HFFc6 (cell line): ENCODE data around the gene GSS. TPM values are rescaled to one million over a fixed set of nuclear protein-coding genes. Genes with fewer than 3 reads are reported as not detected.

ENCODE experiments used
- DNase-seq: peaks from one replicate; pipeline ENCODE4 v3.0.0-alpha.2; 2018
- H3K27ac Mint-ChIP-seq: 2 replicates; pipeline ENCODE4 v1.8.0; 2020; ENCODE audit warnings: mild to moderate bottlenecking, mixed read lengths
- H3K27me3 Mint-ChIP-seq: 2 replicates; pipeline ENCODE4 v1.8.0; 2021; ENCODE audit warnings: mild to moderate bottlenecking, moderate library complexity, mixed read lengths; ENCODE audit not compliant: insufficient read depth
- H3K36me3 Mint-ChIP-seq: 2 replicates; pipeline ENCODE4 v1.8.0; 2021; ENCODE audit warnings: low read depth, mixed read lengths
- H3K4me1 Mint-ChIP-seq: 2 replicates; pipeline ENCODE4 v1.8.0; 2020; ENCODE audit warnings: low read depth, mixed read lengths
- H3K4me3 Mint-ChIP-seq: 2 replicates; pipeline ENCODE4 v1.8.0; 2020; ENCODE audit warnings: mild to moderate bottlenecking, moderate library complexity, mixed read lengths
- H3K9me3 Mint-ChIP-seq: 2 replicates; pipeline ENCODE4 v1.8.0; 2020; ENCODE audit warnings: mild to moderate bottlenecking, mixed read lengths
- total RNA-seq, 6 experiments: library from RNA; stranded (reverse); fragmentation: NEBNext Ultra II Directional; extraction: Animal tissue kit (Norgen Biotek cat#: 25700); gene quantifications; 2 replicates in 1 of 6; 3 replicates in 5 of 6; pipeline ENCODE4 v1.2.3, GENCODE V29; 2021
- TF ChIP-seq, protein P1 (sequence below): fragments of 200-600 bp; sonication (generic); IDR thresholded peaks from 2 replicates; pipeline ENCODE4 v1.5.0; 2021; ENCODE audit warnings: antibody characterized with exemption, mild to moderate bottlenecking

GSS gene
- total RNA-seq, 6 experiments from 2014 or later = 72.1 to 86.8 (median 76.6) TPM

DNA sequence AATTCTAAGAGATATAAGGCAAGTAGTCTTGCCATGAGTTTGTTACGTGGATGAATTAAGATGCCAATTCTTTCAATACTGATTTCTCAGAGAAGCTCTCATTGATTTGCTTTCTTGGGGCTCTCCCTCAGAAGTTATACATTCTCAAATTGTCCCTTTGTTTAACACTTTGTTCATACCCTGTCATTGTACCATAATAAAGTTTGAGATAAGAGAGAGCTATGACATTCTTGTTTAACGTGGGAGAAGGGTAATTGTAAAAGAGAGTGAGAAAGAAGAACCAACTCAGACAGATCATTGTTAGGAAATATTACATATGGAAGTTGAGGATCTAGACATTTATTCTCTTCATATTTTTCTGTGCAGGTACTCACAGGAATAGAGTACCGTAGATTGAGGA, 60.1 kb downstream of the GSS start:
- no peak overlapping the region for H3K27ac Mint-ChIP-seq
- H3K9me3 Mint-ChIP-seq = no peaks in the 10 kb centered on the region
- TF ChIP-seq, protein P1, sequence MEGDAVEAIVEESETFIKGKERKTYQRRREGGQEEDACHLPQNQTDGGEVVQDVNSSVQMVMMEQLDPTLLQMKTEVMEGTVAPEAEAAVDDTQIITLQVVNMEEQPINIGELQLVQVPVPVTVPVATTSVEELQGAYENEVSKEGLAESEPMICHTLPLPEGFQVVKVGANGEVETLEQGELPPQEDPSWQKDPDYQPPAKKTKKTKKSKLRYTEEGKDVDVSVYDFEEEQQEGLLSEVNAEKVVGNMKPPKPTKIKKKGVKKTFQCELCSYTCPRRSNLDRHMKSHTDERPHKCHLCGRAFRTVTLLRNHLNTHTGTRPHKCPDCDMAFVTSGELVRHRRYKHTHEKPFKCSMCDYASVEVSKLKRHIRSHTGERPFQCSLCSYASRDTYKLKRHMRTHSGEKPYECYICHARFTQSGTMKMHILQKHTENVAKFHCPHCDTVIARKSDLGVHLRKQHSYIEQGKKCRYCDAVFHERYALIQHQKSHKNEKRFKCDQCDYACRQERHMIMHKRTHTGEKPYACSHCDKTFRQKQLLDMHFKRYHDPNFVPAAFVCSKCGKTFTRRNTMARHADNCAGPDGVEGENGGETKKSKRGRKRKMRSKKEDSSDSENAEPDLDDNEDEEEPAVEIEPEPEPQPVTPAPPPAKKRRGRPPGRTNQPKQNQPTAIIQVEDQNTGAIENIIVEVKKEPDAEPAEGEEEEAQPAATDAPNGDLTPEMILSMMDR = no peak

DNA sequence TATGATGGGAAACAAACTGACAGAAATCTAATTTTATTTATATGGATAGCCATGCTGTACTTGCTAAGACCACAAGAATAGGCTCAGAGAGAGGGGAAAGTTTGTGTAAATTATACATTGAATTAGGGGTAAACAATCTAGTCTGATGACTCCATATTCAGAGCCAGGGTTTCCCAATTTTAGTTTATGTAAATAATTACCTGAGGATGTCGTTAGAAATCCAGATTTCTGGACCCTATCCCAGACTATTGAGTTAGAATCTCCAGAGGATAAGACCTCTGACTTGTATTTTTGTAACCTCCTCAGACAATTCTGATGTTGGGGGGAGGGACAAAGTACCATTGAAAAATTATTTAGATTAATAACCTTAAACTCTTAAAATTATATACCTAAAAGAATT, 60.9 kb downstream of the GSS start:
- no peaks in the 10 kb centered on the region for H3K27me3 Mint-ChIP-seq
- TF ChIP-seq, protein P1 = no peak
- no peaks in the 10 kb centered on the region for H3K9me3 Mint-ChIP-seq
- H3K4me1 Mint-ChIP-seq = peaks cover 44% of the 10 kb centered on the region
- no peak for DNase-seq
- H3K27ac Mint-ChIP-seq = no peak overlapping the region
- peaks cover 9% of the 10 kb centered on the region for H3K36me3 Mint-ChIP-seq
- H3K4me3 Mint-ChIP-seq = no peak overlapping the region

More for the DNA sequence above, 60.1 kb downstream of the GSS start:
- Mint-ChIP-seq H3K4me3 (no peak overlapping the region), H3K27me3 (no peaks in the 10 kb centered on the region), H3K36me3 (peaks cover 12% of the 10 kb centered on the region), H3K4me1 (peaks cover 43% of the 10 kb centered on the region)
- no peak for DNase-seq

DNA sequence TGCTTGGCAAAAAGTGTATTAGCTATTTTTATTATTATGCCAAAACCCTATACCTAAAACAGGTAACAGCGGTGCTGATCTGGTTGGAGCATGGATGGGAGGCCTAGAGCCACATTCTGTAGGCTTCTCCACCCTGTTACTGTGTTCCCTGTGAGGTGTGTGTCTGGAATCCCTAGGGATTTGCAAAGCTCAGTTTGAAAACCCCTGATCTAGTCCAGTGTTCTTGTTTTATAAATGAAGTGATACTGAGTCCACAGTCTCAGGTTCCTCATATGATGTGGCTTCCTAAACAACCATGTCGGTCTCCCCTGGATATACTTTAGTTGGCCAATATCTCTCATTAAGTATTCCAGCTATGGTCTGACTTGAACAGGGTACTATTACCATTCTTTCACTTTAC, 62.9 kb downstream of the GSS start:
- Mint-ChIP-seq H3K27me3 (no peaks in the 10 kb centered on the region; the same call in 1 of the 2 replicates), H3K4me1 (peaks cover 44% of the 10 kb centered on the region), H3K36me3 (peaks cover 8% of the 10 kb centered on the region), H3K27ac (no peak overlapping the region), H3K4me3 (no peak overlapping the region), H3K9me3 (no peaks in the 10 kb centered on the region)
- DNase-seq = no peak
- TF ChIP-seq, protein P1 = no peak

DNA sequence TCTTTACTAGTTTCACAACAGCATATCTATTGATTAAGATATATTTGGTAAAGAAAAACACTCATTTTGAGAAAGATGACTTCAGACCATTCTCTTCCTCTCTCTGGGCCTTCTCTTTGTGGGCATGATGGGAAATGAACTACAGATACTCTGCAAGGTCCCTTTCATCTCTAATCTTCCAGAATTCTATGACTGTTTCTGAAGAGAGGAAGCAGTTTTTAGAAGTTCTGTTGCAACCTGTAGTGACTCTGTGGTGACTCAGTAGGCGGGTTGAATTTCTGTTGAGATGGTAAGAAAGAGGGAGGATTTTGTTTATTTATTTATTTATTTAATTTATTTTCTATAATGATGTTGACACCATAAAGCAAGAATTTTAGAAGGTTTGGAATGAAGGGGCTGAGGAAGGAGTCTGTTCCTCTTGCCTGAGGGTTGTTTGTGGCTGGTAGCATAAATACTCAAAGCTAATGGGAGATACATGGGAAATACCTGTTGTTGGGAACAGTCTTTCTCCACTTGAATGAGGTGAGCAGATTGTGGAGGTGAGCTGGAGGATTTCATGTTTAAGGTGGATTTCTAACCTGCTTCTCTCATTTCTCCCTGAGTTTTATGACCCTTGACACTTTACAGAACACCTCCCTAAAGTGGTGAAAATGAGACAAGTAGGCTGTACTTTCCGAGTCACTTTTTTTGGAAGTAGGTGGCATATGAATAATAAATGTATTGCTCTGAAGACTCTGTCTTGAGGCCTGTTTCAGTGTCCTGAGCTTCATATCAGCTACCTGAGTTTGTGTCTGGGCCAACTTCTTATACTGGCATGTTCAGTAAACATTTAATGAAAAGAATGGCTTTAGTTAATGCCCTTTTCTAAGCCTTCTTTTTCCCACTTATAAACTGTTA, 64.2 kb downstream of the GSS start:
- Mint-ChIP-seq H3K4me3 (no peak overlapping the region; the same call in 1 of the 2 replicates), H3K9me3 (no peaks in the 10 kb centered on the region)

DNA sequence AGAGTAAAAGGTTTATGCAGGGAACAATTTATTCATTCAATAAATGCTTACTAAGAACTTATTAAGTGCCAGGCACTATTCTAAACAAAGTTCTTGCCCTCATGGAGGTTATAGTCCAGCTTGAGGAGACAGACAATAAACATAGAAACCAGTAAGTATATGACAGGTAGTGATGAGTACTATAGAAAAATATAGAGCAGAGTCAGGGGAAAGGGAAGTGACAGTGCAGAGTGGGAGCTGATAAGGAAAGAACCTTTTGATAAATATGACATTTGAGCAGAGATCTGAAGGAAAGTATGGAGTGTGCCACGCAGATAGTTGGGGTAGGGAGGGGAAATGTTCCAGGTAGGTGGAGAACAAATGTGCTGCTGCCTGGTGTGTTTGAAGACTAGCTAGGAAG, 67.1 kb downstream of the GSS start:
- H3K4me3 Mint-ChIP-seq = no peak overlapping the region
- no peaks in the 10 kb centered on the region; the same call in 1 of the 2 replicates for H3K27me3 Mint-ChIP-seq
- H3K9me3 Mint-ChIP-seq = no peaks in the 10 kb centered on the region
- peaks cover 28% of the 10 kb centered on the region for H3K4me1 Mint-ChIP-seq
- H3K27ac Mint-ChIP-seq = no peak overlapping the region
- no peak for DNase-seq
- H3K36me3 Mint-ChIP-seq = peaks cover 8% of the 10 kb centered on the region
- TF ChIP-seq, protein P1 = no peak

More for the DNA sequence above, 64.2 kb downstream of the GSS start:
- Mint-ChIP-seq H3K36me3 (peaks cover 8% of the 10 kb centered on the region), H3K4me1 (peaks cover 36% of the 10 kb centered on the region), H3K27me3 (no peaks in the 10 kb centered on the region; the same call in 1 of the 2 replicates), H3K27ac (peak overlapping the region; percentile 73)
- TF ChIP-seq, protein P1 = no peak
- DNase-seq = peak; percentile 71
